NCI-H1417 (cell line): ENCODE measurements around the gene TUSC2.
"Not testable (repeated sequence)": the region's sequence is repeated elsewhere in the genome, so short reads cannot be mapped to it uniquely, and the experiment has no call there.

Experiments
- DNase-seq, 3 experiments: peaks; one replicate each; lab custom pipeline; 2025; lab: John Stamatoyannopoulos, UW

The TUSC2 gene

GRCh38 chr3:50318615-50319014 is 9.4 kb downstream of the TUSC2 start:
- DNase-seq = no peak

GRCh38 chr3:50318163-50318562 is 9.9 kb downstream of the TUSC2 start:
- no peak for DNase-seq

GRCh38 chr3:50317300-50317699 is 10.7 kb downstream of the TUSC2 start:
- no peak for DNase-seq

GRCh38 chr3:50316657-50317242 is 11.3 kb downstream of the TUSC2 start:
- peak in 1 of 3 experiments; percentile 37 for DNase-seq

- DNase-seq = no peak
These were observed 13.2 kb downstream of the TUSC2 start for GRCh38 chr3:50314816-50315215.

GRCh38 chr3:50314342-50314741 is 13.7 kb downstream of the TUSC2 start:
- no peak for DNase-seq

- DNase-seq = not testable (repeated sequence)
These were observed 16.0 kb downstream of the TUSC2 start for GRCh38 chr3:50312041-50312440.

GRCh38 chr3:50304601-50305000 is 23.4 kb downstream of the TUSC2 start:
- no peak for DNase-seq

GRCh38 chr3:50303013-50303815 is 24.8 kb downstream of the TUSC2 start, which contains the start of gene HYAL1:
HYAL1 (minus strand) TSS chr3:50303574; CDS start chr3:50302956, 618 bp downstream.
- DNase-seq = no peak

- DNase-seq = no peak
These were observed 25.7 kb downstream of the TUSC2 start for GRCh38 chr3:50302095-50303012.

GRCh38 chr3:50300681-50301254 is 27.3 kb downstream of the TUSC2 start:
- no peak for DNase-seq

GRCh38 chr3:50299929-50300680 is 27.9 kb downstream of the TUSC2 start:
- no peak for DNase-seq

- DNase-seq = no peak
These were observed 28.4 kb downstream of the TUSC2 start for GRCh38 chr3:50299638-50299928.

GRCh38 chr3:50298836-50299637 is 29.0 kb downstream of the TUSC2 start, which contains the start of the genes HYAL3 and NAA80:
HYAL3 (minus strand) TSS chr3:50299405; CDS start chr3:50295602, 3,803 bp downstream.
NAA80 (minus strand) TSS chr3:50299405; CDS start chr3:50297463, 1,942 bp downstream.
- peak; percentile 93 to 97 (median 93) for DNase-seq

- no peak for DNase-seq
These were observed 29.9 kb downstream of the TUSC2 start for GRCh38 chr3:50297896-50298725.

- no peak for DNase-seq
These were observed 30.6 kb downstream of the TUSC2 start for GRCh38 chr3:50297384-50297775.

- no peak for DNase-seq
These were observed 31.2 kb downstream of the TUSC2 start for GRCh38 chr3:50296721-50297383.

- DNase-seq = no peak
These were observed 32.2 kb downstream of the TUSC2 start for GRCh38 chr3:50295553-50296431.
